ENCODE measurements around the gene MGMT.

DNA sequence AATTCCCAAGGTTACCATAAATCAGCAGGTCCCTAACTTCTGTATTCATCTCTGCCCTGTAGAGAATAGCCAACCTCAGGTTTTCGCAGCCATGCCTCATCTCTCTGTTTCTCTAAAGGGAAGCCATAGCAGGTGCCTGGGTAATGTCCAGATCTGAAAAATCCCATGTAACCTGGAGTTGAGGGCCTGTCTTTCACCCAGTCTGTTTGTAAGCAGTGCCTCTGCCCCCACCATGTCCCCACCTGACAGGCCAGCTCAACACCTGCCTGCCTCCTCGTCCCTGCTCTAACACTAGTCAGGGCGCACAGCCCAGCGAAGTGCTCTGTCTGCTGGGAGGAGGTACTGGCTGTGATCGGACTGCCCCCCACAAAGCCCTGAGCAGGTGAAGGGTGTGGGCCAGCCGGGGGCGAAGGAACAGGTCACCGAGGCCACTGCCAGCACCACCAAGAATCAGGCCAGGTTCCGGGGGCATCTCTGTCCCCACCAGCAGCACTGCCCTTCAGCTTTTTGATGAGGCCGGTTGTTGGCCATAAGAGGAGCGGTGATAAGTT is 210.4 kb downstream of the MGMT start:
- TF ChIP-seq, protein P1, sequence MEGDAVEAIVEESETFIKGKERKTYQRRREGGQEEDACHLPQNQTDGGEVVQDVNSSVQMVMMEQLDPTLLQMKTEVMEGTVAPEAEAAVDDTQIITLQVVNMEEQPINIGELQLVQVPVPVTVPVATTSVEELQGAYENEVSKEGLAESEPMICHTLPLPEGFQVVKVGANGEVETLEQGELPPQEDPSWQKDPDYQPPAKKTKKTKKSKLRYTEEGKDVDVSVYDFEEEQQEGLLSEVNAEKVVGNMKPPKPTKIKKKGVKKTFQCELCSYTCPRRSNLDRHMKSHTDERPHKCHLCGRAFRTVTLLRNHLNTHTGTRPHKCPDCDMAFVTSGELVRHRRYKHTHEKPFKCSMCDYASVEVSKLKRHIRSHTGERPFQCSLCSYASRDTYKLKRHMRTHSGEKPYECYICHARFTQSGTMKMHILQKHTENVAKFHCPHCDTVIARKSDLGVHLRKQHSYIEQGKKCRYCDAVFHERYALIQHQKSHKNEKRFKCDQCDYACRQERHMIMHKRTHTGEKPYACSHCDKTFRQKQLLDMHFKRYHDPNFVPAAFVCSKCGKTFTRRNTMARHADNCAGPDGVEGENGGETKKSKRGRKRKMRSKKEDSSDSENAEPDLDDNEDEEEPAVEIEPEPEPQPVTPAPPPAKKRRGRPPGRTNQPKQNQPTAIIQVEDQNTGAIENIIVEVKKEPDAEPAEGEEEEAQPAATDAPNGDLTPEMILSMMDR (IDR thresholded peaks at IDR 0.05; ENCODE audit: low read depth, low read length, missing input control) = no peak
- TF ChIP-seq, protein P2, sequence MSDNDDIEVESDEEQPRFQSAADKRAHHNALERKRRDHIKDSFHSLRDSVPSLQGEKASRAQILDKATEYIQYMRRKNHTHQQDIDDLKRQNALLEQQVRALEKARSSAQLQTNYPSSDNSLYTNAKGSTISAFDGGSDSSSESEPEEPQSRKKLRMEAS (IDR thresholded peaks at IDR 0.05) = no peak
- no peak for TF ChIP-seq EGR1 (IDR thresholded peaks at IDR 0.05; ENCODE audit: low read depth in 2 of 2)
- TF ChIP-seq FOXA1 (IDR thresholded peaks at IDR 0.05) = no peak
- TF ChIP-seq TAF1 (conservative IDR thresholded peaks at IDR 0.05) = no peak
- TF ChIP-seq RAD21 (IDR thresholded peaks at IDR 0.05) = no peak

All from liver (tissue), 3 donors.